SK-N-SH (cell line): Measurements from ENCODE around the gene ARPC5. TPM values are rescaled to one million over a fixed set of nuclear protein-coding genes. Genes with fewer than 3 reads are reported as not detected.

Experiments used
- CTCF ChIA-PET: fragments of 300-600, 350-600 bp; formaldehyde crosslinking; extraction: SDS; loops from one replicate; lab custom pipeline; 2021; lab: Yijun Ruan, JAX
- POLR2A ChIA-PET: fragments of 350-600 bp; sonication (Branson Sonifier 250); formaldehyde crosslinking; extraction: SDS; loops from one replicate; lab custom pipeline; 2020; ENCODE audit warnings: antibody characterized with exemption, inconsistent platforms; lab: Yijun Ruan, JAX
- DNase-seq: peaks from one replicate; pipeline ENCODE4 v3.0.0; 2012
- H2AFZ ChIP-seq: fragments of 200-600 bp; sonication (generic); 2 replicates; pipeline ENCODE4 v1.8.1; 2016; ENCODE audit warnings: antibody characterized with exemption, mild to moderate bottlenecking, low read depth
- H3F3A ChIP-seq: fragments of 200-600 bp; sonication (generic); replicated peaks from 2 replicates; pipeline ENCODE3; 2016; ENCODE audit warnings: antibody characterized with exemption, mild to moderate bottlenecking; ENCODE audit not compliant: insufficient read depth
- H3K27ac ChIP-seq, 2 experiments: fragments of 200-500 bp in 1 of 2; fragments of 200-600 bp in 1 of 2; sonication (Bioruptor generic) in 1 of 2; sonication (generic), shearing (Covaris generic) in 1 of 2; 2 replicates each; pipeline versions ENCODE4 v1.5.1 to v1.6.1; 2014 to 2016; ENCODE audit warnings: low read depth in 2 of 2, inconsistent platforms in 1 of 2, low read length in 1 of 2, mild to moderate bottlenecking in 1 of 2, mixed read lengths in 1 of 2
- H3K27me3 ChIP-seq: fragments of 200-600 bp; sonication (generic), shearing (Covaris generic); 2 replicates; pipeline ENCODE4 v1.6.1; 2016; ENCODE audit warnings: mixed run types; ENCODE audit not compliant: insufficient read depth
- H3K36me3 ChIP-seq, 2 experiments: fragments of 200-500 bp in 1 of 2; fragments of 200-600 bp in 1 of 2; sonication (Bioruptor generic) in 1 of 2; sonication (generic) in 1 of 2; replicated peaks in 1 of 2; 2 replicates each; pipeline versions ENCODE3 to v1.5.1; 2014 to 2016; ENCODE audit warnings: low read length in 1 of 2, mild to moderate bottlenecking in 1 of 2; ENCODE audit not compliant: insufficient read depth in 2 of 2, control insufficient read depth in 1 of 2
- H3K4me1 ChIP-seq, 2 experiments: fragments of 200-500 bp in 1 of 2; fragments of 200-600 bp in 1 of 2; sonication (Bioruptor generic) in 1 of 2; sonication (generic), shearing (Covaris generic) in 1 of 2; 2 replicates each; pipeline versions ENCODE4 v1.5.1 to v1.6.1; 2014 to 2016; ENCODE audit warnings: low read depth in 1 of 2, low read length in 1 of 2, mixed run types in 1 of 2; ENCODE audit not compliant: insufficient read depth in 2 of 2, control insufficient read depth in 1 of 2
- H3K4me2 ChIP-seq: fragments of 200-600 bp; sonication (generic), shearing (Covaris generic); 2 replicates; pipeline ENCODE4 v1.6.1; 2017; ENCODE audit warnings: mixed run types
- H3K4me3 ChIP-seq, 2 experiments: fragments of 200-500 bp in 1 of 2; fragments of 200-600 bp in 1 of 2; sonication (Bioruptor generic) in 1 of 2; sonication (generic), shearing (Covaris generic) in 1 of 2; 2 replicates each; pipeline versions ENCODE4 v1.5.1 to v1.8.1; 2014 to 2016; ENCODE audit warnings: low read depth in 2 of 2, inconsistent platforms in 1 of 2, low read length in 1 of 2, mild to moderate bottlenecking in 1 of 2, mixed read lengths in 1 of 2, moderate library complexity in 1 of 2
- H3K79me2 ChIP-seq: fragments of 200-600 bp; sonication (generic); 2 replicates; pipeline ENCODE4 v1.8.1; 2017; ENCODE audit warnings: mild to moderate bottlenecking; ENCODE audit not compliant: insufficient read depth
- H3K9ac ChIP-seq: fragments of 200-600 bp; sonication (generic); 2 replicates; pipeline ENCODE4 v1.6.1; 2017; ENCODE audit warnings: mixed run types
- H3K9me2 ChIP-seq: fragments of 200-600 bp; sonication (generic); 2 replicates; pipeline ENCODE4 v1.6.1; 2017; ENCODE audit warnings: mixed run types
- H3K9me3 ChIP-seq: fragments of 200-600 bp; sonication (generic); 2 replicates; pipeline ENCODE4 v1.6.1; 2017; ENCODE audit warnings: mixed run types, mild to moderate bottlenecking, moderate library complexity
- H4K20me1 ChIP-seq: fragments of 200-600 bp; sonication (generic); 2 replicates; pipeline ENCODE4 v1.6.1; 2017; ENCODE audit warnings: mild to moderate bottlenecking, mixed run types; ENCODE audit not compliant: insufficient read depth
- FOSL2 ChIP-seq: IDR thresholded peaks from 2 replicates; pipeline ENCODE4 v1.4.0; 2012; ENCODE audit warnings: low read depth, mild to moderate bottlenecking, moderate library complexity, borderline replicate concordance
- JUND ChIP-seq: IDR thresholded peaks from 2 replicates; pipeline ENCODE4 v1.4.0; 2012
- POLR2AphosphoS5 ChIP-seq: IDR thresholded peaks from 2 replicates; pipeline ENCODE4 v1.6.1; 2012; ENCODE audit warnings: low read depth, low read length
- RAD21 ChIP-seq: IDR thresholded peaks from 2 replicates; pipeline ENCODE4 v1.6.1; 2012; ENCODE audit warnings: mild to moderate bottlenecking, low read length
- SIN3A ChIP-seq: IDR thresholded peaks from 2 replicates; pipeline ENCODE4 v1.6.1; 2012; ENCODE audit warnings: low read depth, mild to moderate bottlenecking, low read length, moderate library complexity, borderline replicate concordance
- WGBS: methylation state at CpG from one replicate; pipeline ENCODE4 v1.1.6; 2017; ENCODE audit warnings: low lambda C conversion rate; 5-methylcytosine and 5-hydroxymethylcytosine counted together
- polyA plus RNA-seq, 3 experiments: library from polyadenylated mRNA; depleted of rRNA; stranded (reverse); fragments of >200 nt; gene quantifications; 2 replicates each; pipeline ENCODE4 v1.2.3, GENCODE V29; 2012
- TF ChIP-seq, protein P1 (sequence below): IDR thresholded peaks from 2 replicates; pipeline ENCODE4; 2012
- TF ChIP-seq, protein P2 (sequence below): fragments of 200-600 bp; sonication (generic); IDR thresholded peaks from 2 replicates; pipeline ENCODE4 v1.6.1; 2017; ENCODE audit warnings: antibody characterized with exemption, mild to moderate bottlenecking, moderate library complexity
- TF ChIP-seq, protein P3 (sequence below): IDR thresholded peaks from 2 replicates; pipeline ENCODE4 v1.4.0; 2012; ENCODE audit warnings: low read depth

ARPC5 gene
- polyA plus RNA-seq, 1 of the 3 experiments (the other 2 are of a cell fraction) = 66.8 TPM

DNA sequence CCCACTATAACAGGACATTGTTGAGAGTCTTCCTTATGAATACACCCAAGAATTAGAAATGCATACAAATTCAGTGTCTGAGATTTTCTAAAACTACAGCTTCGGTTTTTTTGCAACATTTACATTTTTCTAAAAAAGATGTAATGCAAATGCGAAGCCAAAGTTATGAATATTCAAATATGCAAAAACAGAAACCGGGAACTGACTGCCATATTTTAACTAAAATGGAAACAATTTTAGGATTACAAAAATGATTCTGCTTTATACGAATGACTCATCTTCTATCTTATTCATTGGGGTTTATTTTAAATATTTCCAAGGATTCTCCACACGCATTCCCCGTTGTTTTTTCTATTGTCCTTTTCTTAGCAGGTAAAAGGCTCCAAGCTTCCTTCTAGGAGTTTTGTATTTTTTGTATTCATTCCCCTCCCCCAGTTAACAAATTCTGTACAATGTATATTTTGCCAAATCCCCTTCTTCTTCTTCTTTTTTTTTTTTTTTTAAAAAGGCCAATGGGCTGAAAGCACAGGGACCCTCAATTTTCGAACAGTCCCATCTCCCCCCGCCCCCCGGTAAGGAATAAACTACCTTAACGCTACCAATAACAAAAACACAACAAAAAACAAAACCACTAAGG is 1.0 kb downstream of the ARPC5 start:
- H3K36me3 ChIP-seq = peaks cover 32 to 38% of the 10 kb centered on the region in 2 experiments
- peaks cover 24% of the 10 kb centered on the region for H3F3A ChIP-seq
- CTCF ChIA-PET = interaction anchor here (0.6 to 2.7 kb wide), 30 partner anchors 9 to 1459 kb away, joined by 3 to 20 read pairs (median 4); partner anchors contain the start of genes RGL1 and TSEN15
- TF ChIP-seq, protein P1, sequence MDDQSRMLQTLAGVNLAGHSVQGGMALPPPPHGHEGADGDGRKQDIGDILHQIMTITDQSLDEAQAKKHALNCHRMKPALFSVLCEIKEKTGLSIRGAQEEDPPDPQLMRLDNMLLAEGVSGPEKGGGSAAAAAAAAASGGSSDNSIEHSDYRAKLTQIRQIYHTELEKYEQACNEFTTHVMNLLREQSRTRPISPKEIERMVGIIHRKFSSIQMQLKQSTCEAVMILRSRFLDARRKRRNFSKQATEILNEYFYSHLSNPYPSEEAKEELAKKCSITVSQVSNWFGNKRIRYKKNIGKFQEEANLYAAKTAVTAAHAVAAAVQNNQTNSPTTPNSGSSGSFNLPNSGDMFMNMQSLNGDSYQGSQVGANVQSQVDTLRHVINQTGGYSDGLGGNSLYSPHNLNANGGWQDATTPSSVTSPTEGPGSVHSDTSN = no peak
- TF ChIP-seq JUND = 0 out of 2 replicates have a peak, but pooled peaks have one; percentile 2
- TF ChIP-seq, all 33 proteins: peak for 1
- POLR2A ChIA-PET = no interaction called here
- H2AFZ ChIP-seq = no peak overlapping the region
- H3K27ac ChIP-seq = peak overlapping the region; percentile 82 to 94
- peaks cover 45% of the 10 kb centered on the region for H4K20me1 ChIP-seq
- no peaks in the 10 kb centered on the region for H3K9me2 ChIP-seq
- H3K4me2 ChIP-seq = peak overlapping the region; percentile 83
- H3K79me2 ChIP-seq = peaks cover 78% of the 10 kb centered on the region
- DNase-seq = no peak
- no peaks in the 10 kb centered on the region for H3K27me3 ChIP-seq
- H3K9ac ChIP-seq = peak overlapping the region; percentile 91
- peak overlapping the region; percentile 85 to 92 for H3K4me3 ChIP-seq
- peaks cover 13 to 32% of the 10 kb centered on the region in 2 experiments; a peak in 3 of 4 replicates for H3K4me1 ChIP-seq
- WGBS = under 1% methylated on average over 10 of the region's 10 CpGs
- H3K9me3 ChIP-seq = no peaks in the 10 kb centered on the region

DNA sequence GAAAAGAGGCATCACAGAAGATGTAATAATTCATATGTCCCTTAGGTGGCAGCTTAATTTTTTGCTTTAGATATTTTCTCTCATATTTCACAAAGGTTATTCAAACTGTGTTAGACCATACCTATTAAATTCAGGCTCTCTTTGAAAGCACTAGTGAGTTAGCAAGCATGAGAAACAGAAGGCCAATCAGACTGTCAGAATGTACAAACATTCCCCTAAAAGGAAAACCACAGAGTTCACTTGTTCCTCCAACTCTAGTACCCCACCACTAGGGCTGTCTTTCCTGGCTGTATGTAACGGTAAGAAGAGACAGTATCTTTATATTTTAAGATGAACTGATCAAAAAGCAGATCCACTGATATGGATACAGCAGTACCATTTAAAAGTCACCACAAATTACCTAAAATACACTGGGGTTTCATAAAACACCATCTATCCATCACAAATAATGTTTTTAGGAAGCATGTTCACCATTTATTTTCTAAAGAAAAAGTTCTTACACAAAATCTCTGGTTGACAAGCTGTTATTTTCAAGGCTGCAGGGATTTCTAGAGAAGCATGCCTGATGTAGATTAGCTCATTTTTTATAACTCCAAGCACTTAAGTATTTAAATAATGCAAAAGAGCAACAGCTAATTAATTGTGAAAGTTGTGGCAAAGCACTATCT is 1.8 kb downstream of the ARPC5 start:
- H3K4me2 ChIP-seq = peak overlapping the region; percentile 83
- no peaks in the 10 kb centered on the region for H3K27me3 ChIP-seq
- peaks cover 84% of the 10 kb centered on the region for H3K79me2 ChIP-seq
- peak overlapping the region; percentile 82 to 94 for H3K27ac ChIP-seq
- peaks cover 15 to 32% of the 10 kb centered on the region in 2 experiments; a peak in 3 of 4 replicates for H3K4me1 ChIP-seq
- TF ChIP-seq FOSL2 = no peak
- TF ChIP-seq POLR2AphosphoS5 = peak; percentile 70; the same call in 1 of the 2 replicates
- TF ChIP-seq, protein P2, sequence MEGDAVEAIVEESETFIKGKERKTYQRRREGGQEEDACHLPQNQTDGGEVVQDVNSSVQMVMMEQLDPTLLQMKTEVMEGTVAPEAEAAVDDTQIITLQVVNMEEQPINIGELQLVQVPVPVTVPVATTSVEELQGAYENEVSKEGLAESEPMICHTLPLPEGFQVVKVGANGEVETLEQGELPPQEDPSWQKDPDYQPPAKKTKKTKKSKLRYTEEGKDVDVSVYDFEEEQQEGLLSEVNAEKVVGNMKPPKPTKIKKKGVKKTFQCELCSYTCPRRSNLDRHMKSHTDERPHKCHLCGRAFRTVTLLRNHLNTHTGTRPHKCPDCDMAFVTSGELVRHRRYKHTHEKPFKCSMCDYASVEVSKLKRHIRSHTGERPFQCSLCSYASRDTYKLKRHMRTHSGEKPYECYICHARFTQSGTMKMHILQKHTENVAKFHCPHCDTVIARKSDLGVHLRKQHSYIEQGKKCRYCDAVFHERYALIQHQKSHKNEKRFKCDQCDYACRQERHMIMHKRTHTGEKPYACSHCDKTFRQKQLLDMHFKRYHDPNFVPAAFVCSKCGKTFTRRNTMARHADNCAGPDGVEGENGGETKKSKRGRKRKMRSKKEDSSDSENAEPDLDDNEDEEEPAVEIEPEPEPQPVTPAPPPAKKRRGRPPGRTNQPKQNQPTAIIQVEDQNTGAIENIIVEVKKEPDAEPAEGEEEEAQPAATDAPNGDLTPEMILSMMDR = peak; percentile 71
- no peak for TF ChIP-seq SIN3A
- TF ChIP-seq RAD21 = no peak
- TF ChIP-seq, protein P3, sequence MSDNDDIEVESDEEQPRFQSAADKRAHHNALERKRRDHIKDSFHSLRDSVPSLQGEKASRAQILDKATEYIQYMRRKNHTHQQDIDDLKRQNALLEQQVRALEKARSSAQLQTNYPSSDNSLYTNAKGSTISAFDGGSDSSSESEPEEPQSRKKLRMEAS = peak; percentile 24; the same call in 1 of the 2 replicates
- H3F3A ChIP-seq = peaks cover 29% of the 10 kb centered on the region
- peak overlapping the region; percentile 91 for H3K9ac ChIP-seq
- peak; percentile 46 for DNase-seq
- H4K20me1 ChIP-seq = peaks cover 46% of the 10 kb centered on the region
- no peak overlapping the region for H2AFZ ChIP-seq
- H3K36me3 ChIP-seq = peaks cover 39 to 46% of the 10 kb centered on the region in 2 experiments
- WGBS = 0% methylated on average over 1 of the region's 1 CpG
- POLR2A ChIA-PET = no interaction called here
- H3K9me2 ChIP-seq = no peaks in the 10 kb centered on the region
- peak overlapping the region; percentile 85 to 92 for H3K4me3 ChIP-seq
- H3K9me3 ChIP-seq = no peaks in the 10 kb centered on the region
- CTCF ChIA-PET = interaction anchor here (0.7 to 2.7 kb wide), 31 partner anchors 8 to 952 kb away, joined by 3 to 20 read pairs (median 4); partner anchors contain the start of genes RGL1 and TSEN15
